Hematopoietic multipotent progenitor cell (in vitro differentiated cells): Measurements from ENCODE around the gene TACC3. TPM values are rescaled to one million over a fixed set of nuclear protein-coding genes. Genes with fewer than 3 reads are reported as not detected.

Source experiments
- DNase-seq, 3 donors: peaks; one replicate each; pipeline ENCODE4 v3.0.0-alpha.2; 2011 to 2015; ENCODE audit warnings: low read depth in 2 of 3, low spot score in 2 of 3
- total RNA-seq: library from RNA; depleted of rRNA; stranded (reverse); fragments of >200 nt; gene quantifications from one replicate; pipeline ENCODE4 v1.2.3, GENCODE V29; 2012

Gene TACC3
- total RNA-seq, 1 donor, result 49.3 TPM

DNA sequence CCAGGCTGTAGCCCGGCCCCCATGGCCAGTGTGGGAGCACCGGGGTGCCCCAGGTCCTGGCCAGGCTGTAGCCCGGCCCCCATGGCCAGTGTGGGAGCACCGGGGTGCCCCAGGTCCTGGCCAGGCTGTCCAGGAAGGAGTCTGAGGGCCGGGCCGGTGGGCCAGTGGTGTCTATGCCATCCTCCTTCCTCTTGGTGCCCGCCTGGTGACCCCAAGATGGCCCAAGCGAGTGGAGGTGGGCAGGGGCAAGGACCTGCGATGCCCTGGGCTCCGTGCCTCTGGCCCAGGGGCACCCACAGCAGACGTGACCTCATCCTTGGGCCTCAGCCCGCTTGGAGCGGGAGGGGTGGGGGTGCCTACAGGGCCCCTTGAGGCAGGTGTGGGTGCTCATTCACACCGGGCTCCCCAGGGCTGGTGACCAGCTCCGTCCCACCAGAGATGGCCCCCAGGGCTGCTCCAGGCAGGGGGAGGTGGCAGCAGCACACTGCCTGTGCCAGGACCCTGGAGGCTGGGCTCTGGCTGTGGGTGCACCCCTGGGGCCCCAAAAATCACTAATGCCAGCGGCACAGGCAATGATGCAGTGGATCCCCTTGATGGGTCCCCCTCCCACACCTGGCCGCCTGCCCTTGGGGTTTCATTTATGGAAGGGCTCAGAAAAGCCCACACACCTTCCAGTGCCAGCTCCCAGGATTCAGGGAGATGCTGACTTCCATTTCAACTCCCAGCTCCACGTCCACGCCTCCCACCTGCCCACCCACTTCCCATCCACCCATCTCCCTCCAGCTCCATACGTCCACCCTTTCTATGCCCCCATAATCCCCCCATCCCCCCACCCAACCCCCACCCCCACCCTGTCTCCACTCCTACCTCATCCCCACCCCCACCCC lies 35.8 kb downstream of the TACC3 start:
- no peak for DNase-seq

DNA sequence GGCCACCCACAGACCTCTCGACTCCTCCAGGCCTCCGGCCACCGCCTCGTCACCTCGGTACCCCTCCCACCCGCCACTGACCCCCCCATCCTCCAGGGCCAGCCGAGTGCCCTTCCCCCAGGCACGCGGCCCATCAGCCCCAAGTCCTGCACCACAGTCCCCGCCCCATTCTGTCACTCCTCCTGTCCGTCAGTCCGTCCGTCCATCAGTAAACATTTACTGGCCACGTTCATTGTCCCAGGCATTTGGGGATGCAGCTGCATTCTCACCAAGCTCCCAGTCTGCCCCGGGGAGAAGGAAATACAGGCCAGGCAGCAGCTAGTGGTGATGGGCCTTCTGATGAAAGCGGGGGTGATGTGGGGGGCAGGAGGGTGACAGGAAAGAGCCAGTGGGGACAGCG lies 36.5 kb downstream of the TACC3 start:
- DNase-seq, result no peak

DNA sequence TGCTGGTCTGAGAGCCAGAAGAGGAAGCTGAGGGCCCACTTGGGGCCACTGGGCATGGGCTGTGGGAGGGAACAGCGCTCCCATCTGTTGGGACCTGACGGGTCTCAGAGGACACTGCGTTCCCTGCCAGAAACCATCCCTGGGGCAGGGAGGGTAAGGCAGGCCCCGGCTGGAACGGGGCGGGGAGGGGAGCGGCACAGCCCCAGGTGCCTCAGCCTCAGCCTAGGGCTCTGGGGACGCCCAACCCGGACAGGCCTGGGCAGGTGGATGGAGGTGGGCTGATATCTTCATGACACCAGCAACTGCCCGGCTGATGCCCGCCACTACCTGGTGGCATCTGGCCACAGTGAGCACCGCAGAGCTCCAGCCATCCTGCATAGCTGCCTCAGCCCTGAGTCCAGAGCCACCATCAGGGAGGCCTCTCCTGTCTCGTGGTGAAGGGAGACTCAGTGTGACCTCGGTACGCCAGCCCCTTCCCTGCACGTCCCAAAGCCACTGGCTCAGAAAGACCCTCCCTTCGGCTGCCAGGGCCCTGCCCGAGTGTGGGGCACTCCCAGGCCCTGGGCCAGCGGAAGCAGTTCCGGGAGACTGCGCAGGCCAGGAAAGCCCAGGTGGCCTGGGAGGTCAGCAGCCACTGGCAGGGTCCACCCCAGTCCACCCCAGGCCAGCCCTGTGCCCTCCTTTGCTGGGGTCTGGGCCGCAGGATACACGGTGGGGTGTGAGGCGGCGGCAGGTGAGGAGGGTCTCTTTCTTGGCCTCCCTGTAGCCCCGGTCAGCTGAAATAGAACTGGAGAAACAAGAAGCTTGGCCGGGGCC lies 37.2 kb downstream of the TACC3 start:
- no peak for DNase-seq

DNA sequence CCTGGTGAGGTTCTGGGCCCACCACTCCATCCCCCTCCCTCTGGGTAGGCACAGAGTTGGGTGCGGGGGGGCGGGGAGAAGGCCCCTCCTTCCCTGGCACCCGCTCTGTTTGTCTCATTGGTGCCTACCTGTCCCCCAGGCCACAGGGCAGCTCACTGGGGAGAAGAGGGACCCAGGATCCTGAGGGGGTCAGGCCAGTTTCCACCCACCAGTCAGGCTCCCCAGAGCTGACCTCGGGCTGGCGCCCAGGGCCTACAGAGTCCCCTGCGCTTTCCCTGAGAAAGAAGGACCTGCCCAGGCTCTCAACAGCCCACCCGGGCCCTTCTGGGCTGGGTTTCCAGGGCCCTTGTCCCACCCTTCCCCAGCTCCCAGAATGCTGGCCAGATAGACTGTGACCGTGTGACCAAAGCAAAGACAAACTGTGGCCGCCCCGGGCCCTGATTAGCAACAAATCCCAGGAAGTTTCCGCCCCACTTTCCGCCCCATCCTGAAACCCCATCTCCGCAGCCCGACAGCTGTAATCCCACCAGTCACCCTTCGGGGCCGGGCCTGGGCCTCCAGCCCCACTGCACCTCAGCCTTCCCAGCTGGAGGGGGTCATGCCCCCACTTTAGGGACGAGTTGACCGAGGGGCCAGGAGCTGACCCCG lies 38.0 kb downstream of the TACC3 start:
- DNase-seq, result no peak

DNA sequence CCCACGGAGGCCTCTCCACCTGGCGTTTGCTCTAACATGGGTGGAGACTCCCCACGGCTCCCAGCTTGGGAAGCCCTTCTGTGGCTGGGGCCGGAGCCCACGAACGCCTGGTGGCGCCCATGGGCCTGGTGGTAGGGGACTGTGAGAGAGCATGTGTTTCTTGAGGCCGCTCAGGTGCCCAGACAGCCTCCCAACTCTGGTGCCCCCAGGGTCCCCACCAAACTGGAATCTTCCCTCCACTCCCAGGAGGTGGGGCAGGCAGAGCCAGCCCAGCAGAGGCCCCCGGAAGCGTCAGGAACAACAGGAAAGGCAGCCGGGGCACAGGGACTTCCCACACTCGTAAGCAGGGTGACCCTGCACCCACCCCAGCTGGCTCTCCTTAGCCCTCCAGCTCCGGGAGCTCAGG lies 38.5 kb downstream of the TACC3 start:
- no peak for DNase-seq

DNA sequence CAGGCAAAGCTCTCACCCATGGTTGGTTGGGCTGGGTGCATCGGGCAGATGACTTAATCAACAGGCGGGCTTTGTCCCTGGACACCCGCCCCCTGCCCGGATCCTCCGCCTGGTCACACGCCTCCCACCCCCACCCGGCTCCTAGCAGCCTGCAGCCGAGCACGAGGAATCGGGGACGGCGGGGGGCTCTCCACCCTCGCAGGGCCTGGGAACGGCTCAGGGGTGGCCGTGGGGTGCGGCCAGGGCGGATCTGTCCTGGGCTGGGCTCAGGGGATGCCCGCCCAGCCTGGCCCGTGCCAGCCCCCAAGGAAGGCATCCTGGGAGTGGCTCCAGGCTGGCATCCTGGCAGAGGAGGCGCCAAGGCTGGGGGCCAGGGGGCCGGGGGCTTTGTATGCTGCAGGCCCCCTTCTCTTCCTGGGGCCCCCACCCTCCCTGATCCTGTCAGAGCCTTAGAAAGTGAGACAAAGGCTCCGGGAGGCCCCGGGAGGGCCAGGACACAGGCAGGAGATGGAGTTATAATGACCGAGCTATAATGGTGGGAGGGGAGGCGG lies 39.3 kb downstream of the TACC3 start:
- DNase-seq, result no peak

DNA sequence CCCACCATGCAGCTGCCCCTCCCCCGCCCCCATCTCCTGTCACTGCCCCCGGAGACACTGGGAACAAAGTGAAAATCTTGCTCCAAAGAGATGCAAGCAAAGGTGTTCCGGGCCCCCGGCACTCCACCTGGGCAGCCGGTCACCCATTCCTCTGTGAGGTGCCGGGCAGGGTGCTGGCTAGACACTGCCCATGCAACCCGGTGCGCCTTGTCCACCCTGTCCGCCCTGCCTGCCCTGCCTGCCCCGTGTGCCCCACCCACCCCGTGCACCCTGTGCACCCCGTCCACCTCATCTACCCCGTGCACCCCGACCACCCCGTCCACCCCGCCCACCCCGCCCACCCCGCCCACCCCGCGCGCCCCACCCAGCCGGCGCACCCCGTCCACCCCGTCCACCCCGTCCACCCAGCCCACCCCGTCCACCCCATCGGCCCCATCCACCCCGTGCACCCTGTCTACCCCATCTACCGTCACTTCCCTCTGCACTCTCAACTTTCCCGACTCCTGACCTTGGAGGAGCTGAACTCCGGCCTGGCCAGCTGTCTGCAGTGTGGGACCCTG lies 39.9 kb downstream of the TACC3 start:
- DNase-seq, result no peak

DNA sequence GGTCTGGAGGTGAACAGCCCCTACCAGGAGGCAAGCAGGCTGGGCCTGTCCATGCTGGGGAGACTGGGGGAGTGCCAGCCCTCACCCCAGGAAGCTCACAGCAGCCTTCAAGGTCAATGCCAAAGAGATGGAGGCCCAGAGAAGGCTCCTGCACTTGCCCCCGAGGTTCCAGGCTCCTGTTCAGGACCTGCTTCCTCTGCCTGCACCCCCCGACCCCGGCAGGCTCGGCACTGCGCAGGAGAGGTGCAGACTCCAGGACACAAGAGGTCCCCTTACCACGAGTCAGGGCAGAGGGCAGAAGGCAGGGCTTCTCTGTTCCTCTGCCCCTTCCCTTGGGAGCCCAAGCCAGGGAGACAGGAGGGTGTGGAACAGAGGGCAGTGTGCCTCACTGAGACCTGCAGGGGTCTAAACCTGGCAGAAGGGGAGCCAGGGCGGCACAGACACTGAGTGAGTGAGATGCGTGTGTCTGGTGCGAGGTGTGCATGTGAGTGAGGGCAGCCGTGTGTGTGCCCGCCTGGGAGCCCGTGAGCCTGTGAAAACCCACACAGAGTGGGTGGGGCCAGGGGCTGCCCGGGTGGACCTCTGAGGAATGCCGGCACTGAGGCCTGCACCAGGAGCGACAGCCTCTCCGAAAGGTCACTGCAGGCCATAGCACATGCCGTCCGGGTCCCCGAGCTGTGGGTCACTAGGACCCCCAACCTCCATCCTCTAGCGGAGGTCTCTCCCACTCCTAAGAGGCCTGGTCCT lies 41.1 kb downstream of the TACC3 start:
- no peak for DNase-seq

DNA sequence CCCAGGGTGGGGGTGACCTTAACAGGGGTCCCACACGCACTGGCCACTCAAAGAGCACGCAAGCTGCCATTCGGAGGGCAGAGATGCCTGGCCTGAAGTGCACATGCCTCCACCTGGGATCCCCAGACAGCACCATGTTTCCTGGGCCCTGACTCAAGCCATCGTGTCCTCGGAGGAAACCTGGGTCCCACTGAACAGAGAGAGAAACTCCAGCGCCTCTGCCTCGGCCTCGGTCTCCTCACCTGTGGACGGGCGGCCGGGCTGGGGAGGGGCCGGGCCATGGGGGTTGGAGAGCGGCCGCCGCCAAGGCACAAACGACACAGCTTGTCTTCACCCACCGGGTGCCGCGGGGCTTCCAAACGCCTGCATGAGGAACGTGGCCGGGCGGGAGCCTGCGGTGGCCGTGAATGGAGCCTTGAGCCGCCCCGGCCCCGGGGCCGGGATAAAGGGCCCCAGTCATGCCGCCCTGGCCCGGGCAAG lies 41.8 kb downstream of the TACC3 start:
- DNase-seq, result no peak

DNA sequence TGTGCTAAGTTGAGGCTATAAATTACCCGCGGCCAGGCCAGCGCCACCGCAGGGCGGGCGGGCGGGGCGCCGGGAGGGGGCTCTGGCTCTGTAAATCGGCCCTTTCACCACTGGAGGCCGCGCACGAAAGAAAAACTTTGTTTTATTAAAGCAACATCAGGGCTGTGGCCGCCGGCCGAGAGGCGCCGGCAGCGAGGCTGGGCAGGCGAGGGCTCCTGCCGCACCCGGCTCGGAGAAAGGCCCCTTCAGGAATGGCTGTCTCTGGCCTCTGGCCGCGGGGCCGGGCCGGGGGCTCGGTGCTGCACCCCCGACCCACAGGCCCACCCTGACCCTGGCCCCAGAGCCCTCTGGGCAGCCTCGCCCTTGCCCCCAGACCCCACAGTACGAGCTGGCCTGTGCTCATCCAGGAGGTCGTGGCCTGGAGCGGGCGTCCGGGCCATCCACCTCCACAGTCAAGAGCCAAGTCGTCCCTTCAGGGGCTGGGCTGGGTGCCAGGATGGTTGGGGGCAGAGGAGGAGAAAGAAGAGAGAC lies 42.3 kb downstream of the TACC3 start:
- peak in 2 of 3 donors; percentile 50 to 69 for DNase-seq

DNA sequence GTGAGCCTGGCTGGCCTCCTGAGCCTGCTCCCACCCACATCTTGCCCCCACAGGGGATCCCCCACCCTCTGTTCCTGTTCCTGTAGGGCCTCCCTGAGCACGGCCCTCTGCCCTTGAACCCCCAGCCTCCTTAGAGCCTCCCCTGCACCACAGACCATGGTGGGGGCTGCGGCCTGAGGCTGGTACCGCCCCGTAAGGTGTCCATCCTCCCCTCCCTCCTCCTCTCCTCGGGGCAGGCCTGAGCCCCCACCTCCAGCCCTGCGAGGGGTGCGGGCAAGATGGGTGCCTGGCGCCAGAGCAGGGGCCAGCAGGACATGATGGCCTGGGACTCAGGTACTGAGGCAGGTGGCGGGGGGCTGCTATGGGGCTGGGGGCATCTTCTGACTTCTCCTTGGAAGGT lies 43.3 kb downstream of the TACC3 start:
- DNase-seq, result no peak

DNA sequence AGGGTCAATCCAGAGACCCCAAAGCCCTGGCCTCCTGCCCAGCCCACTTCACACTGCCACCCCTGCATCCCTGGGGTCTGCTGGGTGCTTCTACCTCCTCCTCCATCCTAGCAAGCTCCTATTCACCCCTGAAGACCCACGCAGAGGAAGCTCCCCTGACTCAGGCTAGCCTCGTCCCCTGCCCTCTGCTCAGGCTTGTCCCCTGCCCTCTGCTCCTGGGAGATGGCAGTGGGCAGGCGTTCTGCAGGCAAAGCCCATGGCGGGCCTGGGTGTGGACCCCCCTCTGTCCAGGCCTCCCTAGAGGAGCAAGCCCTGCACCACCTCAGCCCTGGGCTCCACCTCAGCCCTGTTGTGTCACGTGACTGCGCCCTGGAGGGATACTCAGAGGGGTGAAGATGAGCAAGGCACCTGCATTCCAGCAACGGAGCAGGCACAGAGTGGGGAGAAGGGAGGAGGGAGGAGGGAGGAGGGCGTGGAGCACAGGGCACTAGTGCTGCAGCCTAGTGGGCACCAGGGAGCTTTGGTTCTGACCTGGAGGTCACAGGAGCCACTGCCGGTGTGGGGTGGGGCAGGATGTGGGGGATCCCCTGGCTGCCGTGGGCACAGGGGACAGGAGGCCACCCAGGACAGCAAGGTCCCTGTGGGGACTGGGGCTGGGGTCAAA lies 44.2 kb downstream of the TACC3 start:
- no peak for DNase-seq

DNA sequence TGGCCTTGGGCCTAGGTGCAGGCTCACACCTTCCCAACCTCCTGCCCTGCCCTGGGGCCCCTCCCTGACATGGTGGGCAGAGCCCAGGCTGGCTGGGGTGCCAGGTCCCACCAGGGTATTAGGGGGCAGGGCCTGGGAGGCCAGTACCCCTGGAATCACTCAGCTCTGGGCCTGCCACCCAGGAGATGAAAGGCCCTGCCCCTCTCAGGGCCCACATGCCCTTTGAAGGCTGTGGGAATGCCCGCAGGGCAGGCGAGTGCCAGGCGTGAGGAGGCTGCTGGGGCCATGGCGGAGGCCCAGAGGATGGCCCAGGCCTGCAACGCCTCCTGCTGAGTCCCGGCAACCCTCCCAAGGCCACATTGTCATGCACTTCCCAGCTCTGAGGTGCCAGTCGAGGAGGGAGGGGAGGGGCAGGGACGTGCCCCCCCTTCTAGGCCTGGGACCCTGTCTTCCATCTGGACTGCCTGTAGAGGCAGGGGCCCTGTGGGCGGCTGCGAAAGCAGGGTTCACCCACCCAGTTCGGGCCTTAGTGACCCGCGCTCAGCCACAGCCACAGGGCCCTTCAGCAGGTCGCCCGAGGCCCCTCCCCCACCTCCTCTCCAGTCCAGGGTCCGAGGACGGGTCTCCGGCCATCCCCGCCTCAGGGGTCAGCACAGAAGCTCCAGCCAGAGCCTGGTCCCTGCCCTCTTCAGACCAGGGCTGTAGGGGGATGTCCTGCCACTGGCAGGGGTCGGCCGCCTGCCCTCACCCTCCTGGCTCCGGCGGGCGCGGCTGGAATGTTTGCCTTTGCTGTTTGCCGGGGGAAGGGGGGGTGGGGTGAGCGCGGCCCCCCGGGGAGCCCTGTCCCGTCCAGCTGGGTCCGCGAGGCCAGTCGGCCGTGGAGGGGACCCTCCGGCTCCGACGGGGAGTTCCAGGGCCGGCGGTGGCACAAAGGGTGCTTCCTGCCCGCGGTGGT lies 45.1 kb downstream of the TACC3 start:
- no peak for DNase-seq

DNA sequence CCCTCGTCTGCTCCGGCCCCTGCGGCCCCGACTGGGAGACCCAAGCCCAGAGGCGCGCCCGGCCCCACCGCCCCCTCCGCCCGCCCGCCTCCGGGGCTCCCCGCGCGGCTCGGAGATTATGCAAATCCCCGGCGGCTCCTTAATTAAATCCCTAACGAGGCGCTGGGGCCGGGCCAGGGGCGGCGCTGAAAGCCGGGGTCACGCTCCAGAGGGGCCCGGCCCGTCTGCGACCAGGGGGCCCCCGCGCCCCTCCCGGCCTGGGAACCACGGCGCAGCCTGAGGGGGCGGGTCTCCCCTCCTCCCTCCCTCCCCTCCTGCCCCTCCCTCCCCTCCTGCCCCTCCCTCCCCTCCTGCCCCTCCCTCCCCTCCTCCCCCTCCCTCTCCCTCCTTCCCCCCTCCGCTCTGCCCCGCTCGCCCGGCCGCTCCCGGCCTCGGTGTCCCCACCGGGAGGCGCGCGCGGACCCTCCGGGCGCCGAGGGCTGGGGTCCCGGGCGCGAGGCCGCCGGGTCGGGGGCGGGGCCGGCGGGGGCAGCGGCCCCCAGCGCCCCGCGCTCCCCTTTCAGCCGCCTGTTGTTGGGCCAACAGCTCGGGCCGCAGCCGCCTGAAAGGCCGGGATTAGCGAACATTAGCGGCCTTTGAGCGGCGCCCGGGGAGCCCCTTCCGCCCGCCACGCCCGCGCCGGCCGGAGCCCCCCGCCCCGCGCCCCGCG lies 45.9 kb downstream of the TACC3 start:
- DNase-seq, result no peak

DNA sequence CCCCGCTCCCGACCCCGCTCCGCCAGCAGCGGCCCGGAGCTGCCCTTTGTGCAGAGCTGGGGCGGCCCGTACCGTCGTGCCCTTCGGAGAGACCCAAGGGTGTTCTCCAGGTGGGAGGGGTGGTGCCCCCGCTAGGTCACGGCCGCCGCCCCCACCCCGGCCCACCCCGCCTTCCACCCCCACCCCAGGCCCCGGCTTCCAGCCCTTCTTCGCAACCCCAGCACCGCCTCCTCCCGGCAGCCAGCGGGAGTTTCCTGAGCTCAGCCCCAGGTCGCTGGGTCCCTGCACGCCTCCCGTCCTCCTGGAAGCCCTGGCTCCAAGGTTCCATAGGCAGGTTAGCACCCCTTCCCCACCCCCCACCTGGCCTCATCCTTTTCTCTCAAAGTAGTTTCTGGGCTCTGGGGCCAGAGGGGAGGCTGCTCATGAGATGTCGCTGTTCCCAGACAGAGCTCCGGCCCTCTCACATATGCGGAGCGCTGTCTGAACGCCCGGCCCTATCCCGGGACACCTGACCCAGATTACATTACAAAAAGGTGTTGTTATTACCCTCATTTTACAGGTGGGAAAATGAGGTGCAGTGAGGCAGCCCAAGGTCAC lies 46.5 kb downstream of the TACC3 start:
- peak in 1 of 3 donors; percentile 47 for DNase-seq

DNA sequence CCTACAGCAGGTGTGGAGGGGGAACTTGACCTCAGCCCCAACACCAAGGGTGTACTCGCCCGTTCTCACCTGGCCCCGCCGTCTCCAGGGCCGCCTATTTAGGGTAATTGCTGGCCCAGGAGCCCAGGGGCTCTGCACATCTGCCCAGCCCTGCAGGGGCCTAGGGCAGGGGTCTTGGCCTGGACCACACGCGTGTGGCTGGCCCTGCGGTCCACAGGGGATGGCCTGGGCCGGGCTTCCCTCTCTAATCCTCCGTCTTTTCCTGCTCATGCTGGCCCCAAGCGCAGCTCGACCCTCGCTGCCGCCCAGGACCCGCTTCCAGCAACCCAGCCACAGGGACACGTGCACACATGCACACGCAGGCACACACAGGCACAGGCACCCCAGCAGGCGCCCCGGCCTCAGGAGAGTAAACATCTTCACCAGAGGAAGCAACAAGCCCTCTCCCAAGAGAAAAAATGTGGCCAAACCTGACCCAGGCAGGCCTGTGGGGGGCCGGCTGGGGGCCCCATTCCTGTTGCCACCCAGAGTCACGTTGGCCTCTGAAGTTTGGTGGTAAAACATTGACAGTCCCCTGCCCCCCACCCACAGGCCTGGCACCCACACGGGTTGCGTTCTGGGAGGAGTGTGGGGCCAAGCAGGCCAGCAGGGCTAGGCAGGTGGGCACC lies 47.2 kb downstream of the TACC3 start:
- DNase-seq, result no peak
